H7 (cell line): ENCODE data around the gene DIP2B. TPM values are rescaled to one million over a fixed set of nuclear protein-coding genes. Genes with fewer than 3 reads are reported as not detected.
"Not testable (repeated sequence)": the region's sequence is repeated elsewhere in the genome, so short reads cannot be mapped to it uniquely, and the experiment has no call there.

ENCODE experiments used
- DNase-seq: peaks from one replicate; pipeline ENCODE4 v3.0.0; 2012
- H3K27me3 ChIP-seq: 2 replicates; pipeline ENCODE4 v1.6.0; 2011; ENCODE audit warnings: mild to moderate bottlenecking, low read length; ENCODE audit not compliant: control insufficient read depth, insufficient read depth
- H3K36me3 ChIP-seq: replicated peaks from 2 replicates; pipeline ENCODE4 v1.5.1; 2011; ENCODE audit warnings: low read length; ENCODE audit not compliant: control insufficient read depth, insufficient read depth
- H3K4me3 ChIP-seq: 2 replicates; pipeline ENCODE4 v1.5.1; 2011; ENCODE audit warnings: low read depth, mild to moderate bottlenecking, control low read depth, low read length, moderate library complexity; ENCODE audit not compliant: insufficient read depth
- total RNA-seq: library from RNA; depleted of rRNA; stranded (reverse); fragments of >200 nt; shearing (Covaris generic); gene quantifications from 2 replicates; pipeline ENCODE4 v1.2.3, GENCODE V29; 2014

The DIP2B gene
- total RNA-seq, 1 experiment from 2014 or later = 13.7 TPM

- H3K27me3 ChIP-seq = no peaks in the 10 kb centered on the region
- no peak overlapping the region for H3K4me3 ChIP-seq
- H3K36me3 ChIP-seq = peaks cover 10% of the 10 kb centered on the region
- DNase-seq = no peak
These were observed 241.6 kb downstream of the DIP2B start for GRCh38 chr12:50746431-50746830.

- no peak overlapping the region for H3K4me3 ChIP-seq
- peaks cover 6% of the 10 kb centered on the region for H3K36me3 ChIP-seq
- H3K27me3 ChIP-seq = no peaks in the 10 kb centered on the region
- no peak for DNase-seq
These were observed 243.0 kb downstream of the DIP2B start for GRCh38 chr12:50747817-50748216.

- Histone ChIP-seq H3K36me3 (peaks cover 5% of the 10 kb centered on the region; the same call in 1 of the 2 replicates), H3K27me3 (no peaks in the 10 kb centered on the region), H3K4me3 (no peak overlapping the region)
- DNase-seq = no peak
These were observed 244.7 kb downstream of the DIP2B start for GRCh38 chr12:50749459-50749882.

GRCh38 chr12:50750366-50750765 is 245.6 kb downstream of the DIP2B start:
- no peak for DNase-seq
- Histone ChIP-seq H3K36me3 (no peaks in the 10 kb centered on the region), H3K27me3 (no peaks in the 10 kb centered on the region), H3K4me3 (no peak overlapping the region)

GRCh38 chr12:50751948-50752721 is 247.3 kb downstream of the DIP2B start:
- DNase-seq = no peak
- H3K36me3 ChIP-seq = no peaks in the 10 kb centered on the region
- no peaks in the 10 kb centered on the region for H3K27me3 ChIP-seq
- no peak overlapping the region for H3K4me3 ChIP-seq

- no peak for DNase-seq
- H3K27me3 ChIP-seq = no peaks in the 10 kb centered on the region
- no peaks in the 10 kb centered on the region for H3K36me3 ChIP-seq
- no peak overlapping the region for H3K4me3 ChIP-seq
These were observed 248.5 kb downstream of the DIP2B start for GRCh38 chr12:50753232-50753769.

GRCh38 chr12:50763639-50764285 is 259.0 kb downstream of the DIP2B start, which contains the start of gene ATF1:
Gene ATF1 (plus strand): TSS chr12:50764101. CDS start chr12:50780146, 16,045 bp downstream.
- Histone ChIP-seq H3K36me3 (no peaks in the 10 kb centered on the region), H3K4me3 (peak within 1 kb of the TSS; percentile 87), H3K27me3 (no peaks in the 10 kb centered on the region)
- peak; percentile 96 for DNase-seq

GRCh38 chr12:50764286-50765094 is 259.7 kb downstream of the DIP2B start:
- no peaks in the 10 kb centered on the region for H3K36me3 ChIP-seq
- peak overlapping the region; percentile 87 for H3K4me3 ChIP-seq
- H3K27me3 ChIP-seq = no peaks in the 10 kb centered on the region
- DNase-seq = peak; percentile 91

- peak; percentile 66 for DNase-seq
- Histone ChIP-seq H3K27me3 (no peaks in the 10 kb centered on the region), H3K4me3 (peak overlapping the region; percentile 87), H3K36me3 (no peaks in the 10 kb centered on the region)
These were observed 260.5 kb downstream of the DIP2B start for GRCh38 chr12:50765095-50765911.

- DNase-seq = no peak
- Histone ChIP-seq H3K27me3 (no peaks in the 10 kb centered on the region), H3K4me3 (no peak overlapping the region), H3K36me3 (no peaks in the 10 kb centered on the region)
These were observed 263.6 kb downstream of the DIP2B start for GRCh38 chr12:50768391-50768790.

- not testable (repeated sequence) for H3K27me3 ChIP-seq, H3K4me3 ChIP-seq, H3K36me3 ChIP-seq, DNase-seq
These were observed 264.0 kb downstream of the DIP2B start for GRCh38 chr12:50768813-50769212.

GRCh38 chr12:50771409-50771808 is 266.6 kb downstream of the DIP2B start:
- Histone ChIP-seq H3K27me3 (no peaks in the 10 kb centered on the region), H3K36me3 (no peaks in the 10 kb centered on the region), H3K4me3 (no peak overlapping the region)
- DNase-seq = no peak

GRCh38 chr12:50772470-50772869 is 267.7 kb downstream of the DIP2B start:
- no peak overlapping the region for H3K4me3 ChIP-seq
- no peaks in the 10 kb centered on the region for H3K27me3 ChIP-seq
- H3K36me3 ChIP-seq = no peaks in the 10 kb centered on the region
- DNase-seq = no peak

GRCh38 chr12:50772877-50773276 is 268.1 kb downstream of the DIP2B start:
- Histone ChIP-seq H3K36me3 (no peaks in the 10 kb centered on the region), H3K4me3 (no peak overlapping the region), H3K27me3 (no peaks in the 10 kb centered on the region)
- DNase-seq = no peak
